ENCODE data around the gene MPV17L. TPM values are rescaled to one million over a fixed set of nuclear protein-coding genes. Genes with fewer than 3 reads are reported as not detected.

Gene MPV17L
- total and polyA plus RNA-seq, 2 donors (not counting 3 experiments of a cell fraction or from before 2014, with no cell fraction given), result 0.06 to 0.22 TPM

GRCh38 chr16:15457400-15457799, 61.8 kb downstream of the MPV17L start:
- H3K4me2 ChIP-seq (ENCODE audit: insufficient read depth, low read length), result no peak overlapping the region
- intact Hi-C loops (cut with micrococcal nuclease) (no loop called here), dilution Hi-C loops (cut with MboI; ENCODE audit: extremely low pct_ligation_motif_present, low sequenced_read_pairs) (no loop called here)
- ChIA-PET POLR2A (no interaction called here), CTCF (interaction anchor here (0.8 to 1.4 kb wide), 2 partner anchors 30 kb away, joined by 5 to 6 read pairs; no protein-coding TSS in a partner anchor)
- no peaks in the 10 kb centered on the region for H3K9me1 ChIP-seq (replicated peaks; ENCODE audit: control insufficient read depth, extremely low read depth, insufficient read depth, low read length)
- BruUV-seq (replicated peaks), result no TSS peak
- H4K20me1 ChIP-seq (replicated peaks; ENCODE audit: control insufficient read depth, extremely low read depth, insufficient read depth, low read length), result no peaks in the 10 kb centered on the region
- no peak for FAIRE-seq
- H3K79me2 ChIP-seq (ENCODE audit: control insufficient read depth, insufficient read depth, low read length), result no peaks in the 10 kb centered on the region
- no peak overlapping the region for H3K4me3 ChIP-seq (replicated peaks in 1 of 3; ENCODE audit: insufficient read depth in 1 of 3, low read depth in 1 of 3, low read length in 3 of 3)
- H3K36me3 ChIP-seq (ENCODE audit: control insufficient read depth in 2 of 2, extremely low read depth in 1 of 2, insufficient read depth in 2 of 2, low read length in 2 of 2), result no peaks in the 10 kb centered on the region
- H2AFZ ChIP-seq (ENCODE audit: low read depth, low read length), result no peak overlapping the region
- H3K27ac ChIP-seq (ENCODE audit: insufficient read depth, low read depth, low read length), result no peak overlapping the region
- H3K4me1 ChIP-seq (ENCODE audit: control insufficient read depth, extremely low read depth, insufficient read depth, low read length), result peaks cover 6% of the 10 kb centered on the region
- H3K9ac ChIP-seq (replicated peaks; ENCODE audit: extremely low read depth, insufficient read depth, low read length), result no peak overlapping the region
- H3K9me3 ChIP-seq (replicated peaks; ENCODE audit: control insufficient read depth, insufficient read depth, low read length), result no peaks in the 10 kb centered on the region
- H3K27me3 ChIP-seq (ENCODE audit: control insufficient read depth in 2 of 2, insufficient read depth in 2 of 2, low read length in 2 of 2), result no peaks in the 10 kb centered on the region
- no peak for TF ChIP-seq POLR2AphosphoS5 (IDR thresholded peaks at IDR 0.05; ENCODE audit: insufficient read depth, low read depth, low read length)
- DNase-seq (ENCODE audit: low read depth, low spot score), result no peak

- H3K4me3 ChIP-seq (replicated peaks in 1 of 3; ENCODE audit: insufficient read depth in 1 of 3, low read depth in 1 of 3, low read length in 3 of 3), result no peak overlapping the region
- H4K20me1 ChIP-seq (replicated peaks; ENCODE audit: control insufficient read depth, extremely low read depth, insufficient read depth, low read length), result no peaks in the 10 kb centered on the region
- BruUV-seq (replicated peaks), result no TSS peak
- no peak for TF ChIP-seq EZH2 (IDR thresholded peaks at IDR 0.05; ENCODE audit: borderline replicate concordance, low read depth, low read length, severe bottlenecking)
- TF ChIP-seq JUN (IDR thresholded peaks at IDR 0.05; ENCODE audit: borderline replicate concordance, insufficient read depth, insufficient read length, low read depth), result no peak
- TF ChIP-seq POLR2AphosphoS5 (IDR thresholded peaks at IDR 0.05; ENCODE audit: insufficient read depth, low read depth, low read length), result no peak
- TF ChIP-seq POLR2A (IDR thresholded peaks at IDR 0.05; ENCODE audit: low read depth, low read length), result no peak
- TF ChIP-seq MYC (IDR thresholded peaks at IDR 0.05; ENCODE audit: low read depth, low read length), result no peak
- no peak for TF ChIP-seq GATA2 (IDR thresholded peaks at IDR 0.05; ENCODE audit: insufficient read depth, insufficient read length, low read depth, low read length)
- no peak for TF ChIP-seq FOS (IDR thresholded peaks at IDR 0.05; ENCODE audit: borderline replicate concordance, insufficient read depth, low read length)
- TF ChIP-seq CTCF (IDR thresholded peaks at IDR 0.05; ENCODE audit: extremely low read depth in 1 of 2, insufficient read depth in 1 of 2, low read depth in 1 of 2, low read length in 2 of 2), result no peak
- TF ChIP-seq MAX (IDR thresholded peaks at IDR 0.05; ENCODE audit: insufficient read depth, insufficient read length), result no peak
- dilution Hi-C loops (cut with MboI; ENCODE audit: extremely low pct_ligation_motif_present, low sequenced_read_pairs) (no loop called here), intact Hi-C loops (cut with micrococcal nuclease) (no loop called here)
- H3K9me1 ChIP-seq (replicated peaks; ENCODE audit: control insufficient read depth, extremely low read depth, insufficient read depth, low read length), result no peaks in the 10 kb centered on the region
- H3K27ac ChIP-seq (ENCODE audit: insufficient read depth, low read depth, low read length), result no peak overlapping the region
- no peak overlapping the region for H3K9ac ChIP-seq (replicated peaks; ENCODE audit: extremely low read depth, insufficient read depth, low read length)
- no peaks in the 10 kb centered on the region for H3K9me3 ChIP-seq (replicated peaks; ENCODE audit: control insufficient read depth, insufficient read depth, low read length)
- CTCF ChIA-PET, result interaction anchor here (0.8 kb wide), 1 partner anchor 30 kb away, joined by 5 read pairs; no protein-coding TSS in a partner anchor
- peaks cover 6% of the 10 kb centered on the region for H3K4me1 ChIP-seq (ENCODE audit: control insufficient read depth, extremely low read depth, insufficient read depth, low read length)
- no peaks in the 10 kb centered on the region for H3K36me3 ChIP-seq (ENCODE audit: control insufficient read depth in 2 of 2, extremely low read depth in 1 of 2, insufficient read depth in 2 of 2, low read length in 2 of 2)
- no peaks in the 10 kb centered on the region for H3K79me2 ChIP-seq (ENCODE audit: control insufficient read depth, insufficient read depth, low read length)
- no peak for DNase-seq (ENCODE audit: low read depth, low spot score)
- no peak overlapping the region for H3K4me2 ChIP-seq (ENCODE audit: insufficient read depth, low read length)
- FAIRE-seq, result no peak
- H3K27me3 ChIP-seq (ENCODE audit: control insufficient read depth in 2 of 2, insufficient read depth in 2 of 2, low read length in 2 of 2), result no peaks in the 10 kb centered on the region
- POLR2A ChIA-PET, result no interaction called here
- no peak overlapping the region for H2AFZ ChIP-seq (ENCODE audit: low read depth, low read length)
These were observed 62.4 kb downstream of the MPV17L start for GRCh38 chr16:15457958-15458357.
